ENCODE measurements around the gene TMCC2. TPM values are rescaled to one million over a fixed set of nuclear protein-coding genes. Genes with fewer than 3 reads are reported as not detected.

TMCC2 gene
- total and polyA plus RNA-seq, 2 experiments from 2014 or later: 2.6 to 9.9 TPM

GRCh38 chr1:205204552-205204951 is 23.2 kb upstream of the TMCC2 start:
- Histone ChIP-seq H3K4me3 (no peak overlapping the region), H3K27me3 (ENCODE audit: insufficient read depth) (no peaks in the 10 kb centered on the region), H4K20me1 (replicated peaks; ENCODE audit: insufficient read depth) (peaks cover 3% of the 10 kb centered on the region; the same call in 1 of the 2 replicates), H3F3A (replicated peaks; ENCODE audit: low read depth) (peaks cover 10% of the 10 kb centered on the region; the same call in 1 of the 2 replicates), H3K4me2 (no peak overlapping the region), H3K4me1 (ENCODE audit: insufficient read depth) (peaks cover 25% of the 10 kb centered on the region), H2AFZ (no peak overlapping the region), H3K27ac (ENCODE audit: low read depth) (no peak overlapping the region), H3K9me2 (ENCODE audit: insufficient read depth) (no peaks in the 10 kb centered on the region), H3K79me2 (replicated peaks; ENCODE audit: insufficient read depth) (peaks cover 79% of the 10 kb centered on the region), H3K36me3 (ENCODE audit: insufficient read depth) (no peaks in the 10 kb centered on the region)
- TF ChIP-seq CTCF (conservative IDR thresholded peaks at IDR 0.05; ENCODE audit: low read depth in 2 of 2) (no peak), STAT1 (IDR thresholded peaks at IDR 0.05; ENCODE audit: unreplicated experiment) (no peak), ZNF114 (CRISPR knock-in tag; IDR thresholded peaks at IDR 0.05) (no peak), EZH2 (IDR thresholded peaks at IDR 0.05; ENCODE audit: low read depth, unreplicated experiment) (no peak), NANOG (IDR thresholded peaks at IDR 0.05; ENCODE audit: borderline replicate concordance) (no peak), JUNB (IDR thresholded peaks at IDR 0.05; ENCODE audit: unreplicated experiment) (no peak), CREB1 (CRISPR knock-in tag; IDR thresholded peaks at IDR 0.05; ENCODE audit: low read depth) (no peak), POLR2AphosphoS5 (IDR thresholded peaks at IDR 0.05; ENCODE audit: low read depth) (no peak), ZNF462 (CRISPR knock-in tag; IDR thresholded peaks at IDR 0.05) (no peak), ZNF331 (CRISPR knock-in tag; IDR thresholded peaks at IDR 0.05; ENCODE audit: low read depth) (no peak), EZH2phosphoT487 (IDR thresholded peaks at IDR 0.05; ENCODE audit: unreplicated experiment) (no peak)
- TF ChIP-seq, protein P1, sequence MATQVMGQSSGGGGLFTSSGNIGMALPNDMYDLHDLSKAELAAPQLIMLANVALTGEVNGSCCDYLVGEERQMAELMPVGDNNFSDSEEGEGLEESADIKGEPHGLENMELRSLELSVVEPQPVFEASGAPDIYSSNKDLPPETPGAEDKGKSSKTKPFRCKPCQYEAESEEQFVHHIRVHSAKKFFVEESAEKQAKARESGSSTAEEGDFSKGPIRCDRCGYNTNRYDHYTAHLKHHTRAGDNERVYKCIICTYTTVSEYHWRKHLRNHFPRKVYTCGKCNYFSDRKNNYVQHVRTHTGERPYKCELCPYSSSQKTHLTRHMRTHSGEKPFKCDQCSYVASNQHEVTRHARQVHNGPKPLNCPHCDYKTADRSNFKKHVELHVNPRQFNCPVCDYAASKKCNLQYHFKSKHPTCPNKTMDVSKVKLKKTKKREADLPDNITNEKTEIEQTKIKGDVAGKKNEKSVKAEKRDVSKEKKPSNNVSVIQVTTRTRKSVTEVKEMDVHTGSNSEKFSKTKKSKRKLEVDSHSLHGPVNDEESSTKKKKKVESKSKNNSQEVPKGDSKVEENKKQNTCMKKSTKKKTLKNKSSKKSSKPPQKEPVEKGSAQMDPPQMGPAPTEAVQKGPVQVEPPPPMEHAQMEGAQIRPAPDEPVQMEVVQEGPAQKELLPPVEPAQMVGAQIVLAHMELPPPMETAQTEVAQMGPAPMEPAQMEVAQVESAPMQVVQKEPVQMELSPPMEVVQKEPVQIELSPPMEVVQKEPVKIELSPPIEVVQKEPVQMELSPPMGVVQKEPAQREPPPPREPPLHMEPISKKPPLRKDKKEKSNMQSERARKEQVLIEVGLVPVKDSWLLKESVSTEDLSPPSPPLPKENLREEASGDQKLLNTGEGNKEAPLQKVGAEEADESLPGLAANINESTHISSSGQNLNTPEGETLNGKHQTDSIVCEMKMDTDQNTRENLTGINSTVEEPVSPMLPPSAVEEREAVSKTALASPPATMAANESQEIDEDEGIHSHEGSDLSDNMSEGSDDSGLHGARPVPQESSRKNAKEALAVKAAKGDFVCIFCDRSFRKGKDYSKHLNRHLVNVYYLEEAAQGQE (IDR thresholded peaks at IDR 0.05; ENCODE audit: unreplicated experiment): no peak
- TF ChIP-seq, protein P2, sequence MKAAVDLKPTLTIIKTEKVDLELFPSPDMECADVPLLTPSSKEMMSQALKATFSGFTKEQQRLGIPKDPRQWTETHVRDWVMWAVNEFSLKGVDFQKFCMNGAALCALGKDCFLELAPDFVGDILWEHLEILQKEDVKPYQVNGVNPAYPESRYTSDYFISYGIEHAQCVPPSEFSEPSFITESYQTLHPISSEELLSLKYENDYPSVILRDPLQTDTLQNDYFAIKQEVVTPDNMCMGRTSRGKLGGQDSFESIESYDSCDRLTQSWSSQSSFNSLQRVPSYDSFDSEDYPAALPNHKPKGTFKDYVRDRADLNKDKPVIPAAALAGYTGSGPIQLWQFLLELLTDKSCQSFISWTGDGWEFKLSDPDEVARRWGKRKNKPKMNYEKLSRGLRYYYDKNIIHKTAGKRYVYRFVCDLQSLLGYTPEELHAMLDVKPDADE (IDR thresholded peaks at IDR 0.05): no peak
- Mint-ChIP-seq H3K27me3 (ENCODE audit: insufficient read depth, low read depth, poor library complexity) (peaks cover 3% of the 10 kb centered on the region), H3K4me1 (peaks cover 32% of the 10 kb centered on the region), H3K36me3 (ENCODE audit: low read depth) (no peaks in the 10 kb centered on the region), H3K27ac (no peak overlapping the region), H3K9me3 (no peaks in the 10 kb centered on the region), H3K4me3 (no peak overlapping the region)
- DNase-seq (ENCODE audit: low spot score): no peak
- no peak for ATAC-seq

Data from GM23338 (cell line).